ENCODE measurements around the gene CASKIN1.

DNA sequence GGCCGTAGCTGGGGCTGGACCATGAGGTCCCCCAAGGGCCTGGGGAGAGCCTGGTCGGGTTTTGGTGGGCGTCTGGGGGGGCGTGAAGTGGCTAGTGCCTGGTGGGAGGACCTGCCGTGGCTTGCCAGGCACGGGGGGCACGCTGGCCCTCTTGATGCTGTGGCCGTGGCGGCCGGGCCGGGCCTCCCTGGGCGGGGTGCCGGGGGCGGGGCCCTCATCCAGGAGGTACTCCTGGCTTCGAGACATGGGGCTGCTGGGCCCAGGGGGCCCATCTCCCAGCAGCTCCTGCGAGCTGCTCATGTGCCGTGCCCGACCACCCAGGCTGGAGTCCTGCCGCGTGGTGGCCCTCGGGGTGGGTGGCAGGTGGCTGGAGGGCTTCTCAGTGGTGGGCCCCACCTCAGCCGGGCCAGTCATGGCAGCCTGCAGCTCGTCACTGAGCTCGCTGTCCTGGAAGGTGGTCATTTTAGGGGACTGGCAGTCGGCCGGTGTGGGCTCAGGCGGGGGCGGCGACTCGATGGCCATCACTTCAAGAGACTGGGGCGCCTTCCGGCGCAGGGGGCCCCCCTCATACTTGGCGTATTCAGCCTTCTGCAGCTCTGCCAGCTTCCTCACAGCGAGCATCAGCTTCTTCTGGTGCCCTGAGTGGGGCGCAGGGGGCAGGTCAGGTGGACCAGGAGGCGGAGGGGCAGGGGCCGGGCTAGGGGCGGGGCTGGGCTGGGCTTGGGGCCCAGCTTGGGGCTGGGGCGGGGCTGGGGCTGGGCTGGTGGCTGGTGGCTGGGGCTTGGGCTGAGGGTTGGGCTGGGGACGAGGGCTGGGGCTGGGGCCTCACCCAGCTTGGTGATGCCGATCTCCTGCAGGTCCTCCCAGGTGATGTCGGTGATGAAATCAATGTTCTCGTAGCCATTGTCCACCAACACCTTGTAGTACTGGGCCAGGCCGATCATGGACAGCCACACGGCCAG lies 15.2 kb downstream of the CASKIN1 start:
- TF ChIP-seq GATA2 (IDR thresholded peaks at IDR 0.05; ENCODE audit: low read depth, low read length) (no peak), GATA3 (IDR thresholded peaks at IDR 0.05; ENCODE audit: low read depth, low read length) (no peak)

Measured in SH-SY5Y (cell line).